ENCODE results near the gene POU2F1.
A peak's percentile ranks its signal among the peaks of the same experiment; 100 is the strongest.
"Not testable (repeated sequence)": the region's sequence is repeated elsewhere in the genome, so short reads cannot be mapped to it uniquely, and the experiment has no call there.

POU2F1 gene

DNA sequence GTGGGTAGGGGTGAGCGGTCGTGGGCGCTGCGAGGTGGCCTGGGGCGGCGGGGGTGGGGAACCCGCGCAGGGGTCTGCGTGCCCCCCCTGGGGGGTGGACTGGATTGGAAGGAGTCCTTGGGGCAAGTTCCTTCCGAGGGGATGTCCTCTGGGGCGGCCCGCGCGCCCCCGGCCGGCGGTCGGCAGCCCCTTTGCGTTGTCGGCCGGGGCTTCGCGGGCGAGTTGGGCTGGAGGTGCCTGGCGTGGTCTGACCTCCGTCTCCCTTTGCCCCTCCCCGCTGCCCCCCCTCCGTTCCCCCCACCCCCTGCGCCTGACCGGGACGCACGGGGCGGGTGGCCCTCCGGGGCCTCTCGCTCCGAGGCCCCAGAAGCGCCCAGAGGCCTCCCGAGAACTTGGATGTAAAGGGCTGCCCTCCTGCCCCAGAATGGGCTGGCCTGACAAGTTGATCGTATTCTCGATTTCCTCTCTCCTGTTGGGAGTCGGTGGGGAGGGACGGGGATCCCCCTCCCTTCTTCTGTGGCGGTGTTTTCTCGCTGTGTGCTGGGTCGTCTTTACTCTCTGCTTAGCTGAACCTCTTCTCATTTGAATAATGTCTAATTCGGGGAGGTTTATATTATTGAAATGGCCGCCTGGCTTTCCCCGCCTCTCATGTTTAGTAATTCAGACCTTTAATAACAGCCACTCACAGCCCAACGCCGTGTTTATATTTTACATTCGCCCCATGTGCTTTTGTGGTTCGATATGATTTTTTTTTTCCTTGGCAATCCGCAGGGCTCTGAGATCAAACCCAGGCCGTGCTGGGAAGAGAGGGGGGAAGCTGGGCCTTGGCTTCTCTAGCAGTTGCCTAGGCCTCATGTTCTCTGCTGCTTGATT lies 1.3 kb downstream of the POU2F1 start:
- no peaks in the 10 kb centered on the region for H3K9me2 ChIP-seq (replicated peaks; ENCODE audit: insufficient read depth, low read length)
- no peaks in the 10 kb centered on the region for H3K79me2 ChIP-seq (ENCODE audit: insufficient read depth, low read length)
- H3K9ac ChIP-seq (ENCODE audit: low read length): peak overlapping the region; percentile 74
- H4K20me1 ChIP-seq (ENCODE audit: low read depth, low read length): no peaks in the 10 kb centered on the region
- peak overlapping the region; percentile 65 for H3K4me2 ChIP-seq (ENCODE audit: low read depth, low read length, poor library complexity, severe bottlenecking)
- H3K36me3 ChIP-seq (ENCODE audit: low read length): no peaks in the 10 kb centered on the region
- H3K27ac ChIP-seq (ENCODE audit: low read depth, low read length): peak overlapping the region; percentile 82
- H3K9me3 ChIP-seq (ENCODE audit: insufficient read depth, low read length): no peaks in the 10 kb centered on the region
- peaks cover 25% of the 10 kb centered on the region for H3F3A ChIP-seq (ENCODE audit: insufficient read depth)
- H3K4me3 ChIP-seq (ENCODE audit: insufficient read depth, low read length, poor library complexity, severe bottlenecking): peak overlapping the region; percentile 60
- no peak for TF ChIP-seq EZH2phosphoT487 (conservative IDR thresholded peaks at IDR 0.05; ENCODE audit: low read length)
- TF ChIP-seq, protein P1, sequence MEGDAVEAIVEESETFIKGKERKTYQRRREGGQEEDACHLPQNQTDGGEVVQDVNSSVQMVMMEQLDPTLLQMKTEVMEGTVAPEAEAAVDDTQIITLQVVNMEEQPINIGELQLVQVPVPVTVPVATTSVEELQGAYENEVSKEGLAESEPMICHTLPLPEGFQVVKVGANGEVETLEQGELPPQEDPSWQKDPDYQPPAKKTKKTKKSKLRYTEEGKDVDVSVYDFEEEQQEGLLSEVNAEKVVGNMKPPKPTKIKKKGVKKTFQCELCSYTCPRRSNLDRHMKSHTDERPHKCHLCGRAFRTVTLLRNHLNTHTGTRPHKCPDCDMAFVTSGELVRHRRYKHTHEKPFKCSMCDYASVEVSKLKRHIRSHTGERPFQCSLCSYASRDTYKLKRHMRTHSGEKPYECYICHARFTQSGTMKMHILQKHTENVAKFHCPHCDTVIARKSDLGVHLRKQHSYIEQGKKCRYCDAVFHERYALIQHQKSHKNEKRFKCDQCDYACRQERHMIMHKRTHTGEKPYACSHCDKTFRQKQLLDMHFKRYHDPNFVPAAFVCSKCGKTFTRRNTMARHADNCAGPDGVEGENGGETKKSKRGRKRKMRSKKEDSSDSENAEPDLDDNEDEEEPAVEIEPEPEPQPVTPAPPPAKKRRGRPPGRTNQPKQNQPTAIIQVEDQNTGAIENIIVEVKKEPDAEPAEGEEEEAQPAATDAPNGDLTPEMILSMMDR (IDR thresholded peaks at IDR 0.05; ENCODE audit: insufficient read depth, low read length, poor library complexity, severe bottlenecking): no peak
- no peaks in the 10 kb centered on the region for H3K27me3 ChIP-seq (ENCODE audit: low read length)
- peak overlapping the region; percentile 52 for H2AFZ ChIP-seq (ENCODE audit: low read depth, low read length, severe bottlenecking)

DNA sequence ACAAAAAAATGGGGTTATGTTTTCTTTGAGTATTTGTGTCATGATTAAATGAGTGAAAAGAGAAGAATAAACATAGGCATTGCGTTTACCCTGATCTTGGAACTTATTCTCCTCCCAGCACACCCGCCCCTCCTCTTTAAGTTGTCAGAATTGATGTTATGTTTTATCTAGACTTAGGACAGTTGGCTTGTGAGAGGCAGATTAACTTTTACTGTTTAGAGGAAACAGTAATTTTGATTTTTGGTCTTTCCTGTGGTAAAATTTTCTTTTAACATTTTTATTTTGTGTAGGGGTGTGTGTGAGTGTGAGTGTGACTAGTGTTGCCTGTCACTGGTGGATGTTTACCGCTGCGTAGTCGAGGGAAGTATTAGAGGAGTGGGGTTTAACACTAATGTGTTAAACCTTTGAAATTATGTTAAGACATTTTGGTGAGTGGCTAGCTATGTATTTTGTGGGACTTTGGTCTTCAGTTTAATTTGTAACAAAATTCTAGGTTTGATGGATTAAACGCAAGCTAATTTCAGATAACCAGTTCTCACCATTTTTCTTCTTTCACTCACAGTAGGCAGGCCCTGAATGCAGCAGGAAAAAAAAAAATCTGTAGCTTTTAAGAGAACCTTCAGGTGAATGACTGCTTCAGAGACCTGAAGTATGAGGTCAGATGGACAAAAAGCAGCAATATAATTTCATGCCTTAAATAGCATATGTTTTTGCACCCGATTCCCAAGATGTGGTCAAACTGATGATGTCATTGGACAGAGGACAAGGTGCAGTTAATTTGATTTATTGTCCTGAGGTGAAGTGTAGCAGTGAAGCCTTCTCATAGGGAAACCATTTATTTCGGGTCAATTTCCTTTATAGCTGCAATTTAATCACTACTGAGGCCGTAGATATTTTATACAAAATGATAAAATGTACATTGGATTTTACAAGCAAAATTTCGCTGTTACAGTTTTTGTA lies 2.7 kb downstream of the POU2F1 start:
- Histone ChIP-seq H3K9ac (ENCODE audit: low read length) (no peak overlapping the region), H3K79me2 (ENCODE audit: insufficient read depth, low read length) (no peaks in the 10 kb centered on the region), H3K4me2 (ENCODE audit: low read depth, low read length, poor library complexity, severe bottlenecking) (no peak overlapping the region), H3K27me3 (ENCODE audit: low read length) (no peaks in the 10 kb centered on the region), H3F3A (ENCODE audit: insufficient read depth) (peaks cover 25% of the 10 kb centered on the region), H2AFZ (ENCODE audit: low read depth, low read length, severe bottlenecking) (no peak overlapping the region), H3K36me3 (ENCODE audit: low read length) (no peaks in the 10 kb centered on the region), H3K9me3 (ENCODE audit: insufficient read depth, low read length) (no peaks in the 10 kb centered on the region), H4K20me1 (ENCODE audit: low read depth, low read length) (no peaks in the 10 kb centered on the region), H3K27ac (ENCODE audit: low read depth, low read length) (no peak overlapping the region), H3K4me3 (ENCODE audit: insufficient read depth, low read length, poor library complexity, severe bottlenecking) (no peak overlapping the region), H3K9me2 (replicated peaks; ENCODE audit: insufficient read depth, low read length) (no peaks in the 10 kb centered on the region)
- TF ChIP-seq, protein P1 (IDR thresholded peaks at IDR 0.05; ENCODE audit: insufficient read depth, low read length, poor library complexity, severe bottlenecking): no peak
- no peak for TF ChIP-seq EZH2phosphoT487 (conservative IDR thresholded peaks at IDR 0.05; ENCODE audit: low read length)

DNA sequence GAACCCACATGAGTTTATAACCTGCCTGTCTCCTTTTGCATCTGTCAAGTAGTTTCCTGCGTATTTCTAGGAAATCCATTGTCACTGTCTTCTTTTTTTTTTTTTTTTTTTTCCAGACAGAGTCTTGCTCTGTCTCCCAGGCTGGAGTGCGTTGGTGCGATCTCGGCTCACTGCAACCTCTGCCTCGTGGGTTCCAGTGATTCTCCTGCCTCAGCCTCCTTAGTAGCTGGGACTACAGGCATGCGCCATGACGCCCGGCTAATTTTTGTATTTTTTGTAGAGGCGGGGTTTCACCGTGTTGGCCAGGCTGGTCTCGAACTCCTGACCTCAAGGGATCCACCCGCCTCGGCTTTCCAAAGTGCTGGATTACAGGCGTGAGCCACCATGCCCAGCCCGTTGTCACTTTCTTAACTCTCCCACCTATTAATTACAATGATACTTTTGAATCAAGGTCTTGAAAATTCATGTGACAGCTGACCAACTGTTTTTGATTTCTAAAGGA lies 4.1 kb downstream of the POU2F1 start:
- H3F3A ChIP-seq (ENCODE audit: insufficient read depth): peaks cover 18% of the 10 kb centered on the region
- not testable (repeated sequence) for H3K9ac ChIP-seq (ENCODE audit: low read length); H3K4me3 ChIP-seq (ENCODE audit: insufficient read depth, low read length, poor library complexity, severe bottlenecking); H3K4me2 ChIP-seq (ENCODE audit: low read depth, low read length, poor library complexity, severe bottlenecking); H2AFZ ChIP-seq (ENCODE audit: low read depth, low read length, severe bottlenecking); H3K79me2 ChIP-seq (ENCODE audit: insufficient read depth, low read length); H3K9me3 ChIP-seq (ENCODE audit: insufficient read depth, low read length); H3K9me2 ChIP-seq (replicated peaks; ENCODE audit: insufficient read depth, low read length); H3K27ac ChIP-seq (ENCODE audit: low read depth, low read length); H3K36me3 ChIP-seq (ENCODE audit: low read length); H3K27me3 ChIP-seq (ENCODE audit: low read length); H4K20me1 ChIP-seq (ENCODE audit: low read depth, low read length)

Data from SU-DHL-6 (cell line).